ENCODE measurements around the gene DR1. TPM values are rescaled to one million over a fixed set of nuclear protein-coding genes. Genes with fewer than 3 reads are reported as not detected.

The DR1 gene
- total and polyA plus RNA-seq, 9 donors = 14.0 to 47.3 (median 31.8) TPM

DNA sequence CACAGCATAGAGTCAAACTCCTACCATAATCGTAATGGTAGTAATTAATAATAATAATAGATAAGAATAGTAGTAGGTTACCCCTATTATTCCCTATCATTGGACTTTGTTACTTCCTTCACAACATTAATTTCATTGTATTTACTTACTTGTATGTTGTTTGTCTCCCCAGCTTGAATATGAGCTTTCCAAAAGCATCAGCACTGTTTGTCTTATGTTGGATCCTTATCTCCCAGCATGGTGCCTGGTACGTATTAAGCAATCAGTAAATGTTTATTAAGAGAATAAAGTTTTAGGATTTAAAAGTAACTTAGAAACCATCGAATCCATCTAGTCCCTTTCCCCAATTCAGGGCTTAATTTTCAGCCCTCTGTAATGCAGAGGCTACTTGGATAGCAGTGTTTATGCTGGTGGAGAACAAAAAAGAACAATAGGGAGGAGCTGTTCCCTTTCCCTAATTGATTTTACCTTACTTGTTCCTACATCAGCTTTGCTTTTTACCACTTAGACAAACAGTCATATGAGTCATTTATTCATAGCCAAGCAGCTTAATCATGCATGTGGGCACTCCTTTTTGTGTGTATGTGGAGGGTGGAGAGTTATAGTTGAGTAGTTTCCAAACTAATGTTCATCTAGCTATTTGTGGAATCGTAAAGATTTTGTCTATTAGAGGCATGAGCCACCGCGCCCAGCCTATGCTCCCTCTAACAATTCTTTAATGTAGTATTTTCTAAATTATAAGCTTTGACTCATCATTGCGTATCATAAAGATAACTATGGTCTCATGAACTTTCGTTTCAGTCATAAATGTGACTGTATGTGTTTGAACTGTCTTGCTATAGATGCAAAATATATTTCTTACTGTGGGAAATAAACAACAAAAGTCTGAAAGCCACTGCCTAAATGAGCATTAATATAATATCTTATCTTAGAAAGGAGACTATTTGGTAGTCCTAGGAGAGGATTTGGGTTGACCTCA is 20.9 kb upstream of the DR1 start:
- intact Hi-C loops (cut with DNase I) = no loop called here
- WGBS, 3 donors = 82 to 88% (median 82%) methylated on average over 8 of the region's 8 CpGs
- no peaks in the 10 kb centered on the region for H3K9me3 ChIP-seq
- H3K4me3 ChIP-seq = no peak overlapping the region
- H3K27ac ChIP-seq = no peak overlapping the region
- no peak for DNase-seq
- H3K36me3 ChIP-seq = no peaks in the 10 kb centered on the region
- no peak for TF ChIP-seq EP300 (IDR thresholded peaks at IDR 0.05)
- TF ChIP-seq POLR2A (IDR thresholded peaks at IDR 0.05) = no peak
- no peak for TF ChIP-seq CTCF (IDR thresholded peaks at IDR 0.05)
- H3K4me1 ChIP-seq (ENCODE audit: insufficient read depth) = no peaks in the 10 kb centered on the region
- H3K27me3 ChIP-seq = no peaks in the 10 kb centered on the region

GRCh38 chr1:93328809-93329760 is 16.6 kb upstream of the DR1 start:
- TF ChIP-seq EP300 (IDR thresholded peaks at IDR 0.05) (no peak), CTCF (IDR thresholded peaks at IDR 0.05) (no peak), POLR2A (IDR thresholded peaks at IDR 0.05) (no peak)
- H3K27me3 ChIP-seq = no peaks in the 10 kb centered on the region
- WGBS, 3 donors = 19 to 28% (median 22%) methylated on average over 3 of the region's 3 CpGs
- no peak overlapping the region for H3K27ac ChIP-seq
- no peaks in the 10 kb centered on the region for H3K36me3 ChIP-seq
- H3K4me3 ChIP-seq = no peak overlapping the region
- H3K4me1 ChIP-seq (ENCODE audit: insufficient read depth) = no peaks in the 10 kb centered on the region
- no peak for DNase-seq
- intact Hi-C loops (cut with DNase I) = no loop called here
- H3K9me3 ChIP-seq = no peaks in the 10 kb centered on the region

- no peak overlapping the region for H3K4me3 ChIP-seq
- H3K9me3 ChIP-seq = no peaks in the 10 kb centered on the region
- no peaks in the 10 kb centered on the region for H3K4me1 ChIP-seq (ENCODE audit: insufficient read depth)
- intact Hi-C loops (cut with DNase I) = no loop called here
- H3K36me3 ChIP-seq = no peaks in the 10 kb centered on the region
- DNase-seq = no peak
- TF ChIP-seq CTCF (IDR thresholded peaks at IDR 0.05) (no peak), EP300 (IDR thresholded peaks at IDR 0.05) (no peak), POLR2A (IDR thresholded peaks at IDR 0.05) (no peak)
- no peak overlapping the region for H3K27ac ChIP-seq
- no peaks in the 10 kb centered on the region for H3K27me3 ChIP-seq
- 51 to 81% (median 81%) methylated on average over 1 of the region's 1 CpG for WGBS, 3 donors
These were observed 15.5 kb upstream of the DR1 start for GRCh38 chr1:93330196-93330595.

DNA sequence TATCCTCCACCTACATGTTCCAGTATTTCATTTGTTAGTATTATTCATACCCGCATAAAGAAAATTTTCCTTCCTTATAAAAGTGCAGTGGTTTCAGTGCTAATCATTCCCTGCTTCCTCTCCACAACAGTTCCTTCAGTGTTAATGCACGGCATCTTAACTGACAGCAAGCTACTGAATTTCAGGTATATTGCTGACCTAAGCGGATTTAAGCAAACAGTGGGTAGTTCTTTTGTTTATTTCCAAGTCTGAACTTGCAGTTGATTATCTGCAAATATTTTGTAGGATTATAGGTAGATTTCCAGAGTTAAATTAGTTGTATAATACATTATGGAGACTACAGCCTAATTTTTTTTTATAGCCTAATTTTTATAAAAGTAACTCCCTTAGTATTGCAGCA is 15.1 kb upstream of the DR1 start:
- Histone ChIP-seq H3K27me3 (no peaks in the 10 kb centered on the region), H3K9me3 (no peaks in the 10 kb centered on the region), H3K4me1 (ENCODE audit: insufficient read depth) (no peaks in the 10 kb centered on the region), H3K36me3 (no peaks in the 10 kb centered on the region), H3K27ac (no peak overlapping the region), H3K4me3 (no peak overlapping the region)
- WGBS, 3 donors = 87 to 95% (median 91%) methylated on average over 3 of the region's 3 CpGs
- intact Hi-C loops (cut with DNase I) = no loop called here
- DNase-seq = no peak
- TF ChIP-seq EP300 (IDR thresholded peaks at IDR 0.05) (no peak), CTCF (IDR thresholded peaks at IDR 0.05) (no peak), POLR2A (IDR thresholded peaks at IDR 0.05) (no peak)

Data from ovary (tissue), 9 donors.